Tibial nerve (tissue), 3 donors: Measurements from ENCODE around the gene MTFMT.

ENCODE experiments used
- CTCF ChIP-seq, 5 experiments: fragments of 200-600 bp in 3 of 5; fragments of 450-650 bp in 2 of 5; sonication (generic) in 3 of 5; IDR thresholded peaks; one replicate each; pipeline ENCODE4 v1.5.1; 2016 to 2019; ENCODE audit warnings: antibody characterized with exemption in 5 of 5, mild to moderate bottlenecking in 3 of 5, moderate library complexity in 2 of 5
- POLR2A ChIP-seq, 2 donors: fragments of 450-650 bp; IDR thresholded peaks; one replicate each; pipeline ENCODE4 v1.6.1; 2017; ENCODE audit warnings: antibody characterized with exemption in 2 of 2, mild to moderate bottlenecking in 2 of 2, moderate library complexity in 2 of 2

GRCh38 chr15:65059931-65060596 is 30.6 kb upstream of the MTFMT start:
- no peak for TF ChIP-seq CTCF (IDR thresholded peaks at IDR 0.05)
- no peak for TF ChIP-seq POLR2A (IDR thresholded peaks at IDR 0.05)
